Coronary artery (tissue), 2 donors: ENCODE results near the gene BMPR1A.
A peak's percentile ranks its signal among the peaks of the same experiment; 100 is the strongest.

Experiments
- DNase-seq: peaks from one replicate; pipeline ENCODE4 v3.0.0-alpha.2; 2017; ENCODE audit warnings: low spot score
- H3K27ac ChIP-seq, 2 donors: fragments of 200-600 bp; sonication (generic); one replicate each; pipeline ENCODE4 v1.5.1; 2016 to 2019
- H3K4me3 ChIP-seq: fragments of 200-600 bp; sonication (generic); 2 replicates; pipeline ENCODE4 v1.5.1; 2016; ENCODE audit warnings: mild to moderate bottlenecking, moderate library complexity
- CTCF ChIP-seq: fragments of 200-600 bp; sonication (generic); IDR thresholded peaks from one replicate; pipeline ENCODE4 v1.5.1; 2019; ENCODE audit warnings: antibody characterized with exemption

Gene BMPR1A

GRCh38 chr10:86962136-86962980 lies 205.9 kb downstream of the BMPR1A start:
- no peak overlapping the region for H3K27ac ChIP-seq
- H3K4me3 ChIP-seq: no peak overlapping the region
- peak; percentile 62 for DNase-seq
- TF ChIP-seq CTCF: no peak

- TF ChIP-seq CTCF: no peak
- H3K27ac ChIP-seq: no peak overlapping the region
- no peak for DNase-seq
- no peak overlapping the region for H3K4me3 ChIP-seq
These were observed 206.5 kb downstream of the BMPR1A start for GRCh38 chr10:86962981-86963310.

- Histone ChIP-seq H3K27ac (peak overlapping the region in 1 of 2 donors; percentile 64), H3K4me3 (no peak overlapping the region)
- no peak for TF ChIP-seq CTCF
- peak; percentile 74 for DNase-seq
These were observed 207.0 kb downstream of the BMPR1A start for GRCh38 chr10:86963341-86963919.

- peak overlapping the region; percentile 50 to 64 for H3K27ac ChIP-seq
- DNase-seq: peak; percentile 72
- H3K4me3 ChIP-seq: no peak overlapping the region
- no peak for TF ChIP-seq CTCF
These were observed 207.8 kb downstream of the BMPR1A start for GRCh38 chr10:86964061-86964846.

- Histone ChIP-seq H3K4me3 (no peak overlapping the region), H3K27ac (peak overlapping the region; percentile 50 to 64)
- no peak for DNase-seq
- no peak for TF ChIP-seq CTCF
These were observed 208.4 kb downstream of the BMPR1A start for GRCh38 chr10:86964847-86965190.

GRCh38 chr10:86965986-86966654 lies 209.7 kb downstream of the BMPR1A start:
- peak overlapping the region; percentile 50 for H3K4me3 ChIP-seq
- TF ChIP-seq CTCF: no peak
- DNase-seq: peak; percentile 63
- H3K27ac ChIP-seq: peak overlapping the region; percentile 97 to 99
